ENCODE measurements around the gene NUP210. TPM values are rescaled to one million over a fixed set of nuclear protein-coding genes. Genes with fewer than 3 reads are reported as not detected.
"Not testable (repeated sequence)": the region's sequence is repeated elsewhere in the genome, so short reads cannot be mapped to it uniquely, and the experiment has no call there.

The NUP210 gene
- total RNA-seq, 8 experiments from 2014 or later, result 0.20 to 30.2 (median 13.4) TPM

- ATAC-seq (replicated peaks in 6 of 8), result peak in 4 of 8 experiments; percentile 4 to 18 (median 14)
- H3K4me3 ChIP-seq, result no peak overlapping the region
- peaks cover 16 to 17% of the 10 kb centered on the region in 2 donors for H3K4me1 ChIP-seq (replicated peaks in 1 of 2)
- H3K27ac ChIP-seq, result no peak overlapping the region
- 57 to 87% (median 70%) methylated on average over 2 to 6 of the region's 6 CpGs; no CpG with 5 or more reads in 1 of the 10 experiments for WGBS, 10 experiments
- in situ Hi-C loops (cut with MboI; ENCODE audit: low pct_unique_long_range_greater_than_20kb in 2 of 9, low sequenced_read_pairs in 9 of 9, unreplicated experiment in 9 of 9), result loop anchor here in 6 of 9 experiments (10.0 to 25.0 kb wide), 3 partner anchors 141 to 368 kb away; no protein-coding TSS in a partner anchor
These were observed 35.5 kb upstream of the NUP210 start for GRCh38 chr3:13455644-13456043.

- Histone ChIP-seq H3K4me1 (replicated peaks in 1 of 2) (peaks cover 16 to 17% of the 10 kb centered on the region in 2 donors), H3K27ac (peak overlapping the region in 1 of 2 donors; percentile 13), H3K4me3 (no peak overlapping the region)
- ATAC-seq (replicated peaks in 6 of 8), result peak in 2 of 8 experiments; percentile 2 to 11
- in situ Hi-C loops (cut with MboI; ENCODE audit: low pct_unique_long_range_greater_than_20kb in 2 of 9, low sequenced_read_pairs in 9 of 9, unreplicated experiment in 9 of 9), result loop anchor here in 6 of 9 experiments (10.0 to 25.0 kb wide), 3 partner anchors 138 to 365 kb away; no protein-coding TSS in a partner anchor
- WGBS, 10 experiments, result 1 to 70% (median 28%) methylated on average over 5 to 11 of the region's 12 CpGs; no CpG with 5 or more reads in 2 of the 10 experiments
These were observed 32.6 kb upstream of the NUP210 start for GRCh38 chr3:13452490-13453335.

GRCh38 chr3:13451301-13451673, 31.2 kb upstream of the NUP210 start:
- in situ Hi-C loops (cut with MboI; ENCODE audit: low pct_unique_long_range_greater_than_20kb in 2 of 9, low sequenced_read_pairs in 9 of 9, unreplicated experiment in 9 of 9), result loop anchor here in 6 of 9 experiments (10.0 to 25.0 kb wide), 3 partner anchors 136 to 364 kb away; no protein-coding TSS in a partner anchor
- ATAC-seq (replicated peaks in 6 of 8), result peak; percentile 36 to 64 (median 50)
- Histone ChIP-seq H3K4me1 (replicated peaks in 1 of 2) (peaks cover 15 to 17% of the 10 kb centered on the region in 2 donors), H3K4me3 (peak overlapping the region; percentile 30 to 53 (median 40)), H3K27ac (peak overlapping the region in 1 of 2 donors; percentile 51)
- WGBS, 10 experiments, result 3 to 26% (median 20%) methylated on average over 2 to 7 of the region's 7 CpGs; no CpG with 5 or more reads in 1 of the 10 experiments

GRCh38 chr3:13442882-13443281, 22.8 kb upstream of the NUP210 start:
- H3K27ac ChIP-seq; ATAC-seq (replicated peaks in 6 of 8); H3K4me3 ChIP-seq; in situ Hi-C loops (cut with MboI; ENCODE audit: low pct_unique_long_range_greater_than_20kb in 2 of 9, low sequenced_read_pairs in 9 of 9, unreplicated experiment in 9 of 9); H3K4me1 ChIP-seq (replicated peaks in 1 of 2): not testable (repeated sequence)
- WGBS, 10 experiments, result 41 to 100% (median 75%) methylated on average over 1 to 2 of the region's 2 CpGs; no CpG with 5 or more reads in 1 of the 10 experiments

GRCh38 chr3:13440204-13440817, 20.2 kb upstream of the NUP210 start:
- peak in 7 of 8 experiments; percentile 22 to 98 (median 56) for ATAC-seq (replicated peaks in 6 of 8)
- 0 to 100% (median 56%) methylated on average over 1 to 4 of the region's 4 CpGs; no CpG with 5 or more reads in 1 of the 10 experiments for WGBS, 10 experiments
- peaks cover 0 to 7% of the 10 kb centered on the region in 2 donors for H3K4me1 ChIP-seq (replicated peaks in 1 of 2)
- no peak overlapping the region for H3K27ac ChIP-seq
- H3K4me3 ChIP-seq, result no peak overlapping the region
- in situ Hi-C loops (cut with MboI; ENCODE audit: low pct_unique_long_range_greater_than_20kb in 2 of 9, low sequenced_read_pairs in 9 of 9, unreplicated experiment in 9 of 9), result no loop called here

GRCh38 chr3:13436213-13436612, 16.1 kb upstream of the NUP210 start:
- WGBS, 10 experiments, result 69 to 100% (median 90%) methylated on average over 1 to 3 of the region's 4 CpGs; no CpG with 5 or more reads in 4 of the 10 experiments
- H3K4me1 ChIP-seq (replicated peaks in 1 of 2), result peaks cover 8 to 21% of the 10 kb centered on the region in 2 donors
- ATAC-seq (replicated peaks in 6 of 8); H3K4me3 ChIP-seq; in situ Hi-C loops (cut with MboI; ENCODE audit: low pct_unique_long_range_greater_than_20kb in 2 of 9, low sequenced_read_pairs in 9 of 9, unreplicated experiment in 9 of 9); H3K27ac ChIP-seq: not testable (repeated sequence)

- peak in 4 of 8 experiments; percentile 21 to 60 (median 53) for ATAC-seq (replicated peaks in 6 of 8)
- 0 to 100% (median 62%) methylated on average over 1 to 4 of the region's 5 CpGs; no CpG with 5 or more reads in 3 of the 10 experiments for WGBS, 10 experiments
- Histone ChIP-seq H3K4me3 (no peak overlapping the region), H3K4me1 (replicated peaks in 1 of 2) (peaks cover 13 to 16% of the 10 kb centered on the region in 2 donors), H3K27ac (peak overlapping the region in 1 of 2 donors; percentile 42)
- in situ Hi-C loops (cut with MboI; ENCODE audit: low pct_unique_long_range_greater_than_20kb in 2 of 9, low sequenced_read_pairs in 9 of 9, unreplicated experiment in 9 of 9), result no loop called here
These were observed 13.8 kb upstream of the NUP210 start for GRCh38 chr3:13433912-13434311.

GRCh38 chr3:13432093-13432492, 12.0 kb upstream of the NUP210 start:
- ATAC-seq (replicated peaks in 6 of 8), result no peak
- WGBS, 10 experiments, result 9 to 100% (median 50%) methylated on average over 1 of the region's 1 CpG; no CpG with 5 or more reads in 3 of the 10 experiments
- in situ Hi-C loops (cut with MboI; ENCODE audit: low pct_unique_long_range_greater_than_20kb in 2 of 9, low sequenced_read_pairs in 9 of 9, unreplicated experiment in 9 of 9), result no loop called here
- peaks cover 13 to 16% of the 10 kb centered on the region in 2 donors for H3K4me1 ChIP-seq (replicated peaks in 1 of 2)
- H3K4me3 ChIP-seq, result no peak overlapping the region
- no peak overlapping the region for H3K27ac ChIP-seq

- H3K4me3 ChIP-seq; ATAC-seq (replicated peaks in 6 of 8); H3K27ac ChIP-seq; in situ Hi-C loops (cut with MboI; ENCODE audit: low pct_unique_long_range_greater_than_20kb in 2 of 9, low sequenced_read_pairs in 9 of 9, unreplicated experiment in 9 of 9): not testable (repeated sequence)
- H3K4me1 ChIP-seq (replicated peaks in 1 of 2), result peaks cover 13 to 16% of the 10 kb centered on the region in 2 donors
- 0 to 76% (median 46%) methylated on average over 1 to 2 of the region's 2 CpGs; no CpG with 5 or more reads in 4 of the 10 experiments for WGBS, 10 experiments
These were observed 10.3 kb upstream of the NUP210 start for GRCh38 chr3:13430411-13430875.

- 17 to 100% (median 89%) methylated on average over 1 to 7 of the region's 8 CpGs; no CpG with 5 or more reads in 2 of the 10 experiments for WGBS, 10 experiments
- Histone ChIP-seq H3K27ac (no peak overlapping the region), H3K4me1 (replicated peaks in 1 of 2) (peaks cover 13 to 16% of the 10 kb centered on the region in 2 donors), H3K4me3 (no peak overlapping the region)
- no peak for ATAC-seq (replicated peaks in 6 of 8)
- in situ Hi-C loops (cut with MboI; ENCODE audit: low pct_unique_long_range_greater_than_20kb in 2 of 9, low sequenced_read_pairs in 9 of 9, unreplicated experiment in 9 of 9), result no loop called here
These were observed 9.6 kb upstream of the NUP210 start for GRCh38 chr3:13429631-13430291.

- H3K4me1 ChIP-seq (replicated peaks in 1 of 2), result peaks cover 4 to 11% of the 10 kb centered on the region in 2 donors
- H3K4me3 ChIP-seq; H3K27ac ChIP-seq; in situ Hi-C loops (cut with MboI; ENCODE audit: low pct_unique_long_range_greater_than_20kb in 2 of 9, low sequenced_read_pairs in 9 of 9, unreplicated experiment in 9 of 9); ATAC-seq (replicated peaks in 6 of 8): not testable (repeated sequence)
- 55 to 100% (median 67%) methylated on average over 1 to 4 of the region's 4 CpGs; no CpG with 5 or more reads in 3 of the 10 experiments for whole genome bisulfite sequencing, 10 experiments
These were observed 8.6 kb upstream of the NUP210 start for GRCh38 chr3:13428678-13429077.

All from motor neuron (in vitro differentiated cells).